ENCODE data around the gene ITPK1. TPM values are rescaled to one million over a fixed set of nuclear protein-coding genes. Genes with fewer than 3 reads are reported as not detected.

The ITPK1 gene
- total RNA-seq, 4 donors from 2014 or later: 32.6 to 94.9 (median 54.6) TPM

- no peak for ATAC-seq (ENCODE audit: low FRiP score)
- no peak for DNase-seq (ENCODE audit: low spot score)
Observed at GRCh38 chr14:92978229-92979021, 137.3 kb downstream of the ITPK1 start.

DNA sequence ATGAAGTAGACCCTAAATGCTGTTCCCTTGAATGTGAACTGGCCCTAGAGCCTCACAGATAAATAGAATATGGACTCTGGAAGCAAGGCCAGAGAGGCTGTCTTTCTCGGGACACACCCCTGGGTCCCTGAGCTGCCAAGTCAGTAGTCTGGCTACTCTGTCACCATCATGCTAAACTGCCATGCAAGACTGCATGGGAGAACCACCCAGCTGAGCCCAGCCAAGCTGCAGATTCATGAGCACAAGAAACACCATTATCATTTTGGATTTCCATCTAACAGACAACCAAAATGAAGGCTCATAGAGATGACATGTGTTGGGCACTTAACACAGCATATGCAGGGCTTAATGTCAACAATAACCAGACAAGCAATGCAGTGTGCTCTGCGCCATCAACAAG lies 139.5 kb downstream of the ITPK1 start:
- TF ChIP-seq, protein P1, sequence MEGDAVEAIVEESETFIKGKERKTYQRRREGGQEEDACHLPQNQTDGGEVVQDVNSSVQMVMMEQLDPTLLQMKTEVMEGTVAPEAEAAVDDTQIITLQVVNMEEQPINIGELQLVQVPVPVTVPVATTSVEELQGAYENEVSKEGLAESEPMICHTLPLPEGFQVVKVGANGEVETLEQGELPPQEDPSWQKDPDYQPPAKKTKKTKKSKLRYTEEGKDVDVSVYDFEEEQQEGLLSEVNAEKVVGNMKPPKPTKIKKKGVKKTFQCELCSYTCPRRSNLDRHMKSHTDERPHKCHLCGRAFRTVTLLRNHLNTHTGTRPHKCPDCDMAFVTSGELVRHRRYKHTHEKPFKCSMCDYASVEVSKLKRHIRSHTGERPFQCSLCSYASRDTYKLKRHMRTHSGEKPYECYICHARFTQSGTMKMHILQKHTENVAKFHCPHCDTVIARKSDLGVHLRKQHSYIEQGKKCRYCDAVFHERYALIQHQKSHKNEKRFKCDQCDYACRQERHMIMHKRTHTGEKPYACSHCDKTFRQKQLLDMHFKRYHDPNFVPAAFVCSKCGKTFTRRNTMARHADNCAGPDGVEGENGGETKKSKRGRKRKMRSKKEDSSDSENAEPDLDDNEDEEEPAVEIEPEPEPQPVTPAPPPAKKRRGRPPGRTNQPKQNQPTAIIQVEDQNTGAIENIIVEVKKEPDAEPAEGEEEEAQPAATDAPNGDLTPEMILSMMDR (IDR thresholded peaks at IDR 0.05): no peak
- DNase-seq (ENCODE audit: low spot score) (no peak), ATAC-seq (ENCODE audit: low FRiP score) (no peak)

More at GRCh38 chr14:92978229-92979021, 137.3 kb downstream of the ITPK1 start:
- TF ChIP-seq, protein P1 (IDR thresholded peaks at IDR 0.05): no peak

- DNase-seq (ENCODE audit: low spot score): no peak
- TF ChIP-seq, protein P1 (IDR thresholded peaks at IDR 0.05): no peak
- no peak for ATAC-seq (ENCODE audit: low FRiP score)
Observed at GRCh38 chr14:92974541-92975345, 141.0 kb downstream of the ITPK1 start.

DNA sequence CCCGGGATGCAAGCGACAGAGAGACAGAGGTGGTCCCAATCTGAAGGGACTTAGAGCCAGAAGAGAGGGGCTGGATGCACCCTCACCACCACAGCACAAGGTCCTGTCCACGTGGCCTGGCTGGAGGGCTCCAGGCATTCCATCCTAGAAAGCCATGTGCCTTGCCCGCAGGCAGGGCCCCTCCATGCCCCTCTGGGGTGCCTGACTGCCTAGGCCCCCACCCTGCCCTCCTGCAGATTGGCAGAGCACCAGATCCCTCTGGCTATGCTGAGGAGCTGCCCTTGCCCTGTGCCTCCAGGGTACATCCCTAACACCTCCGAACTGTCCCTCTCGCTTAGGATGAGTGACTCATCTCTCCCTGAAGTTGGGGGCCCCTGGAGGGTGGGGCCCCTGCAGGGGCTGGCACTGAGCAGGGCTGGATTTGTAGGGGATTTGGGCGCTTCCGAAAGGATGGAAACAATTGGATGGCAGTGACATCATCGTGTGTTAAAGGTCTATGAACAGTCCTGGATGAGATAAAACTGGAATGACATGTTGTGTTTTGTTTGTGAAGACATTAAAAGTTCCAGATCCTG lies 141.8 kb downstream of the ITPK1 start:
- DNase-seq (ENCODE audit: low spot score) (no peak), ATAC-seq (ENCODE audit: low FRiP score) (no peak)
- TF ChIP-seq, protein P1 (IDR thresholded peaks at IDR 0.05): no peak

DNA sequence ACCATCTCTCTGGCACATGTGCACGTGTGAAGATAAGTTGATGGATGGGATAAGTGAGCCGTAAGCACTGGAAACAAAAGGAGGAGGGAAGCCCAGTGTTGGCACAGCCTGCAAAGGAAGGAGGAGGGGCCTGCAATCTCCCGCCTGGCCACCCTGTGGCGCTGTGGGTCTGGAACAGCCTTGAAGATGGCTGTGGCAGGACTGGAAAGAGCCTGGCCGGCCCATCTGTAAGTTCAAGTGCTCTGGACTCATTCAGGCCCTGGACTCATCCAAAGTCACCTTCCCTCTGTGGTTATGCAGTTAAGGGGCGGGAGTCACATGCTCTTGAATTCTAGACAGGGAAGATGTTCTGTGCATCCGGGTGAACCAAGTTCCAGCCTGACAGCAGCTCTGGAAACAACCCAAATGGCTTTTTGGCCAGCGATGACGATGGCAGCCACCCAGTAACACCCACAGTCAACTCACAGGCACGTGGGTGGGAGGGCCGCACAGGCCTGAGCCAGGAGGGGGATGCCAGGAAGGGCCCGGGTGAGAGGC lies 142.4 kb downstream of the ITPK1 start:
- DNase-seq (ENCODE audit: low spot score) (peak; percentile 31), ATAC-seq (ENCODE audit: low FRiP score) (peak; percentile 20)
- TF ChIP-seq, protein P1 (IDR thresholded peaks at IDR 0.05): no peak

GRCh38 chr14:92971601-92972180 lies 144.0 kb downstream of the ITPK1 start:
- ATAC-seq (ENCODE audit: low FRiP score): no peak
- no peak for DNase-seq (ENCODE audit: low spot score)
- TF ChIP-seq, protein P1 (IDR thresholded peaks at IDR 0.05): no peak
